Breast epithelium (tissue), 3 donors: ENCODE data around the gene CCDC88B.

ENCODE experiments used
- CTCF ChIP-seq, 3 donors: fragments of 450-650 bp; IDR thresholded peaks; one replicate each; pipeline ENCODE4 v1.5.1; 2016 to 2017; ENCODE audit warnings: antibody characterized with exemption in 3 of 3, mild to moderate bottlenecking in 3 of 3, moderate library complexity in 3 of 3
- POLR2AphosphoS5 ChIP-seq, 3 donors: sonication (generic); formaldehyde crosslinking; IDR thresholded peaks; one replicate each; pipeline ENCODE4 v1.6.1; 2017; ENCODE audit warnings: antibody characterized with exemption in 3 of 3

GRCh38 chr11:64366751-64367150, 26.7 kb downstream of the CCDC88B start:
- TF ChIP-seq CTCF (IDR thresholded peaks at IDR 0.05) = no peak
- TF ChIP-seq POLR2AphosphoS5 (IDR thresholded peaks at IDR 0.05) = no peak
